GM19193 (cell line): Measurements from ENCODE around the gene EYA4.

ENCODE experiments used
- POLR2A ChIP-seq: IDR thresholded peaks from 4 replicates; pipeline ENCODE4 v1.6.1; 2011; ENCODE audit not compliant: insufficient read depth, insufficient read length; ENCODE audit errors: extremely low read depth

EYA4 gene

DNA sequence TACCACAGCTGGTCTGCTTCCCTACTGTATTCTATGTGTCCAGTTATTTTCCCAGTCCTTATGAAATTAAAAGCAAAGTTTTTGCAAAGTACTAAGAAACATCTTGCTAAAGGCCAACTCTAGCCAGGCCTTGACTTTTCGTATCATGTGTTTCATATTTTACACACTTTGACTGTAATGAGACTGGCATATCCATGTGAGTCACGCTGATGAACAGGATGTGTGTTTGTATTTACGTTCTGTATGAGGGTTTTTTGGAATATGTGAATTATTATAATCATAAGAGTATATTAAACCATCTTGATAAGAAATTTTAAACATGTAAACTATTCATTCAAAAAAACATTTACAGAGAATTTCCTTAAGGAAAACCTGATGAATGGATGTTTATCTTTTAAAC, 59.7 kb downstream of the EYA4 start:
- TF ChIP-seq POLR2A = no peak

DNA sequence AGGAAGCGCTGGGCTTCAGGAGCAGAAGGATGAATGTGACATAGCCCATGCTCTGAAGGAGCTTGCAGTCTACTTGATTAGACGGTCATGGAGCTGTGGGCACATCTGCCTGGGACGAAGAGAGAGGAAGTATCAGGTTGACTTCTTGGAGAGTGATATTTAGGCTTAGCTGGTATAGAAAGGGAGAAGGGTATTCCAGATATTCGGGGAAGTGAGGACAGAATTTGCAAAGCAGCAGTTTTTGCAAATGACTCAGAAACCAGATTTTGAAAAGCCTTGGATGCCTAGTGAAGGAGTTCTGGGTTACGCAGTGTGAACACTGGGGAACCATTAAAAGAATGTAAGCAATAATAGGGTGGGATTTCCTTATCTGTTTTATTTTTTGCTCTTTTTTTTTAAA, 60.7 kb downstream of the EYA4 start:
- no peak for TF ChIP-seq POLR2A

GRCh38 chr6:133306931-133307330, 65.8 kb downstream of the EYA4 start:
- no peak for TF ChIP-seq POLR2A

GRCh38 chr6:133309579-133309978, 68.4 kb downstream of the EYA4 start:
- TF ChIP-seq POLR2A = no peak

- TF ChIP-seq POLR2A = no peak
Observed at GRCh38 chr6:133312006-133312405, 70.8 kb downstream of the EYA4 start.

DNA sequence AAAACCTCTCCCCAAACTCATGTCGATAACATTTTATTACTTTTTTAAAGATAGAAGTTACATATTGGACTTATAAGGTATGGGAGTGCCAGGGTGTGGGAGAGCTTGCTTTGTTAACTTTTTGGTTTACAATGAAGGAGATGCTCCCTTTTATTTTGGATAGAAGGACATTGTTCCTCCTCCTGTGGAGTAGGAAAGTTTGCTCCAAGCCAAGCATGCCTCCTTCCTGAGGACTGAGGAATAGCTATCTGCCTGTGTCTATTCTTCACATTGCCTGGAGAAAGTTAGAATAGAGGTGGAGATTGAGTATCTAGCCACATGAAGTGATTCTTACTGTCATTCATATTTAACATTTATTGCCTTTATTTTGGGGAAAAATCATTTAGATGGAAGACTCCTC, 71.9 kb downstream of the EYA4 start:
- no peak for TF ChIP-seq POLR2A

GRCh38 chr6:133314947-133315346, 73.8 kb downstream of the EYA4 start:
- TF ChIP-seq POLR2A = no peak

- no peak for TF ChIP-seq POLR2A
Observed at GRCh38 chr6:133315811-133316210, 74.7 kb downstream of the EYA4 start.

DNA sequence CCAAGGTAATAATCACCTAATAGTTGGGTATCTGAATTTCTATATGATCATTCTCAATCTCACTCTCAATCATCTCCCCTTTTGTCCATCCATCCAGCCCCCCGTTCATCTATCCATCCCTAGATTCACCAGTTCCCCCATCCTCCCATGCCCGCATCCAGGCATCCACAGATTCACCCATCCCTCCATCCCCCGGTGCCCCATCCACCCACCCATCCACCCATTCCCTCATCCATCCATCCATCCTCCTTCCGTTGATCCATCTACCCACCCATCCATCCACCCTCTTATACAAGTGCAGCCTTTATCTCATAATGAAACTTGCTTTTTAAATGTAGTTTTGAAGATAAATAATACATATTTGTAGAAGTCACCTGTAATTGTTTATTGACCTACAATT, 76.5 kb downstream of the EYA4 start:
- TF ChIP-seq POLR2A = no peak

DNA sequence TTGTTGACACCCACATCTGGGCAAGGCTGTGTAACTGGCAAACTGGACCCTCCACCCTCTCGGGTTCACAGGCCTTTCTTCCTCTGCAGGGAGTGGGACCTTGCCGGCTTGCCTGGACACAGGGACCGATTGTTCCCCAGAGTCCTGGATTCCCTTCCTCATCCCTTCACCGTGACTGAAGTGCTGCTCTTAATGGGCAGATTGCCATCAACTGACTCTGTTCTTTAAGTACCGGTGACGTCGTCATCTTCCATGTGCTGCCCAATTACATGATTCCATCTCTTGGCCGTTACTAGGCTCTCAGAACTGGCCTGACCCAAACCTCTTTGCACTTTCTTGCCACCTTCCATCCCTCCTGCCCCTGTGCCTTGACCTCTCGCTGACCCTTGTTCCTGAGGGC, 85.4 kb downstream of the EYA4 start:
- TF ChIP-seq POLR2A = no peak

- no peak for TF ChIP-seq POLR2A
Observed at GRCh38 chr6:133333852-133334251, 92.7 kb downstream of the EYA4 start.

DNA sequence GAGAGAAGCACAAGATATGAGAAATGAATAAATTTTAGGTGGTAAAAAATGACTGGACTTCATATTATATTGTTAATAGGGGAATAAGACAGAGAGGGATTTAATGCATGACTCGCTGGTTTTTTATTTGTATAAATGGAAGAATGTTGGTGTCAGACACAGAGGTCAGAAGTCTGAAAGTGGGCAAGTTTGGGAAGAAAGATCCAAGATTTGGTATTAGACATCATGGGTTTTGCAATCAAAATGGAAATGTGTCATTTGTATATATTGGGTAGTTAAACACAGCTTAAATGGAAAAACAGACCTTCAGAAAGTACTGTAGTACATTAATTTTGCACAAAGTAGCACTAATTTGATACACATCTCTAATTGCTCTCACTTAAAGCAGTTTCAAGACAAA, 96.2 kb downstream of the EYA4 start:
- no peak for TF ChIP-seq POLR2A

DNA sequence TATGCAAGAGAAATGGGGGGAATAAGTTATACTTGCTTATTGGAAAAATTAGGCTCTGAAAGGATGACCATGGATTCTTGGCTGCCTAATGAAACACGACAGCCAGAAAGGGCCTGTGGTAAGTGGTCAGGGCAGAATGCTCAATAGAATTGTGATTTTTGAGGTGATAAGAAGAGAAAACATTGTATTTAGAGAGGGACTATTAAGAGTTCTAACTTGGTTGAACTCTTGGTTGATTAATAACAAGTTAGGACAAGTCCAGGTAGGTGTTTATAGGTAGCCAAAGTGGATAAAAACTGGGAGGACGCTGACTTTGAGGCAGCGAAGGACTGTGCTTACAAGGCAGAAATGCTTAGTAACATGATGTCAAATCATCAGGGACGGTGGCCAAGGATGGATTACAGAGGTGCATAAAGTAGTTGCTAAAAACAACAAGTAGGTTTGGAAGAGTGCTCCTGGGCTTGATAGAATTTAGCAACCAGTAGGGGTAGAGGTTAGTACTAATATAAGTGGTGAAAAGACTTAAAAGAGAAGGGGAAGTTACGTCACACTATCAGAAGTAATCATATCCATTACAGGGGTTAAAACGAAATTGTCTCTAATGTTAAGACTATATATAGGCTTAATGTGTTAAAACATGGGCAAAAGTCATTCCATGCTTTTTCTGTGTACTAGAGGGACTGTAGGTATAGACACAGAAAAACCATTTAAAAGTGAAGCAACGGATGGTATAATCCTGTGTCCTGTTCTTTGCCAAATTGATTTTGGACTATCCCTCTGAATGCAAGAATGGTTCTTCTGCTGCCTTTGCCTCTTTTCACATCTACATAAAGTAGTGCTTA, 98.6 kb downstream of the EYA4 start:
- TF ChIP-seq POLR2A = no peak

DNA sequence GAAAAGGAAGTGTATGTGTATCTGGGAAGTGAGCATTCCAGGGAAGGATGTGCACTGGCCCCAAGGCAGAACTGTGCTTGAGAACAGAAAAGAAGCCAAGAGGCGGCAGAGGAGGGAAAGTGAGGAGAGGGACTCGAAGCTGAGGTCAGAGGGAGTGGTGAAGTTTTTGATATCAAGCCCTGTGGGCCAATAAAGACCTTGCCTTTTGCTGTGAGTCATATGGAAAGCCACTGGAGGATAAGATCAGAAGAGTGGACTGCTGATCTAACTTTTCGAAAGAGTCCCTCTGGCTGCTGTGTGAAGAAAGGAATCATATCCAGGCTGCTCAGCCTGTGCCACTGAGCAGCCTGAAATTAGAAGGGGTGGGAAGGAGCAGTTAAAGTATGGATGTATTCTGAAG, 99.4 kb downstream of the EYA4 start:
- TF ChIP-seq POLR2A = no peak

DNA sequence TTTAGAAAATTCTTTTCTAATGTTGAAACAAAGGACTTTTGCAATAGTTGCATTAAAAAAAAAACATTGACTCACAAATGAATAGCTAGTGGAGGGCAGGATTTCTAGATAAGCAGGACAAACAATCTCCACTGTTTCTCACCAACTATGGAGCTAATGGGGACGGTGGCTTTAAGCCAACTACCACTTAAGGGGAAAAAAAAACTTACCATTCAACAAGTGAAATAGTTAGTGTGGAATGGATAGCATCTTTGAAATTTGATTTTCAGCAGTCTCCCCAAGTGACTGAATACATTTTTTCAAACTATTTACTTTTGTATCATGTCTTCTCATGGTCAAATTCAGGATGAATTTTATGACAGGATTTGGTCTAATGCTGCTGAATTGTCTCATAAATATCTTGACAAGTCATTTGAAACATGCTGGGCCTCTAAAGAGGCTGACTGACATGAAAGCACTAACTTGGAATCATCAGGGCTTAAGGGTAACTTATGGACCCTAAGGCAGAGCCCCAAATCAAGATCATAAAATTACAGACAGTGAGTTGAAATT, 100.5 kb downstream of the EYA4 start:
- TF ChIP-seq POLR2A = no peak

- TF ChIP-seq POLR2A = no peak
Observed at GRCh38 chr6:133343220-133343619, 102.1 kb downstream of the EYA4 start.

- no peak for TF ChIP-seq POLR2A
Observed at GRCh38 chr6:133348846-133349245, 107.7 kb downstream of the EYA4 start.

GRCh38 chr6:133350928-133351327, 109.8 kb downstream of the EYA4 start:
- TF ChIP-seq POLR2A = no peak

DNA sequence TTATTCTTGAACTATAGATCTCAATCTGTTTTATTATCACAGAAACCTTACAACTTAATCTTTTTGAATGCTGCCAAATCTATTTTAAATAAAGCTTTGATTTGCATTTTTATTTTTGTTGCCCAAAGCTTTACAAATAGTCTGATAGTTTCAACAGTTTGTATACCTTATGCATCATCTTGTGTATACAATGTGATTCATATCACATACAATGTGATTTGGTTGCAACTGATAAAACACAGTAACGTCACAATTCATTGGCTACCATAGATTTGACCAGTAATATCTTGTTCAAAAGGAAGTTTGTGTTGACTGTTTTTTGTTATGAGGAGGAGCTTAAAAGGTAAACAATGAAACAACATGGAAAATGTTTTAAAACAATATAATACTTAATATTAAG, 110.9 kb downstream of the EYA4 start:
- no peak for TF ChIP-seq POLR2A
